Fibroblast of pulmonary artery (primary cell): ENCODE results near the gene PIGQ.

Experiments
- DNase-seq: peaks from one replicate; pipeline ENCODE4 v3.0.0-alpha.2; 2010; ENCODE audit warnings: low read depth
- H3K4me3 ChIP-seq: replicated peaks from 2 replicates; pipeline ENCODE4 v1.5.1; 2011; ENCODE audit warnings: low read depth, mild to moderate bottlenecking, control low read depth, low read length, moderate library complexity
- CTCF ChIP-seq: IDR thresholded peaks from 2 replicates; pipeline ENCODE4 v1.5.1; 2011; ENCODE audit warnings: mild to moderate bottlenecking, control low read depth, low read length, inconsistent platforms; ENCODE audit errors: missing control alignments

PIGQ gene

DNA sequence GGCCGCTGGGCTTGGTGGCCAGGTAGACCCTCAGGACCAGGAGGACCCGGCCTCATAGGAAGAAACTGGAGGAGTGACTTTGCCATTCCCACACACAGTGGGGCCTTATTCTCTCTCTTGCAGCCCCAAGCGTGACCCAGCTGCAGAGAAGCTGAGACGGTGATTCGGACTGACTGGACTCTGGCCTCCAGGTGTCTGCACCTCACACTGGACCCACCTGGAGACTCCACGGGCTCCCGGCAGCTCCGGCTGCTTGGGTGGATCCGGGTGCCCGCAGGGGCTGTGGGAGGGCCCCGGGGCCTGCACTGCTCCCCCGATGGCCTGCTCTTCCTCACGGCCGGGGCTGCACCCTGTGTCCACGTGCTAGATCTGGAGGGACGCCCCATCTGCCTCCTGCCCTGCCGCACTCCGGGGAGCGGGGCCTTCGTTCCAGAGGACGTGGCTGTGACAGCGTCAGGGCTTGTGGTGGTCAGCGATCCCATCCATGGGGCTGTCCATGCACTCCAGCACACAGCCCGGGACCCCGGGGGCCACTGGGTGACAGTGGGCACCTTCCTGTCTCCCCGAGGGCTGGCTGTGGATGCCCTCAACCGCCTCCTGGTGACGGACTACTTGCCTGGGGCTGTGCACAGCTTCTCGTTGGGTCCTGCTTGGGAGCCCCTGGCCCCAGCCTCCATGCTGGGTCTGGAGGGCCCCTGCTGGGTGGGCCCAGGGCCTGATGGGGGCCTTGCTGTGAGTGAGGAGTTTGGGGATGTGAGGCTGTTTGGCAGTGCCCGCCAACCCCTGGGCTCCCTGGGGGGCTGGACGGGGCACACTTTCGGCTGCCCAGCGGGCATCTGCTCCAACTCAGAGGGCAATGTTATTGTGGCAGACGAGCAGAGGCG, 2.2 kb upstream of the PIGQ start:
- peak overlapping the region; percentile 30 for H3K4me3 ChIP-seq
- TF ChIP-seq CTCF, result no peak
- DNase-seq, result no peak

DNA sequence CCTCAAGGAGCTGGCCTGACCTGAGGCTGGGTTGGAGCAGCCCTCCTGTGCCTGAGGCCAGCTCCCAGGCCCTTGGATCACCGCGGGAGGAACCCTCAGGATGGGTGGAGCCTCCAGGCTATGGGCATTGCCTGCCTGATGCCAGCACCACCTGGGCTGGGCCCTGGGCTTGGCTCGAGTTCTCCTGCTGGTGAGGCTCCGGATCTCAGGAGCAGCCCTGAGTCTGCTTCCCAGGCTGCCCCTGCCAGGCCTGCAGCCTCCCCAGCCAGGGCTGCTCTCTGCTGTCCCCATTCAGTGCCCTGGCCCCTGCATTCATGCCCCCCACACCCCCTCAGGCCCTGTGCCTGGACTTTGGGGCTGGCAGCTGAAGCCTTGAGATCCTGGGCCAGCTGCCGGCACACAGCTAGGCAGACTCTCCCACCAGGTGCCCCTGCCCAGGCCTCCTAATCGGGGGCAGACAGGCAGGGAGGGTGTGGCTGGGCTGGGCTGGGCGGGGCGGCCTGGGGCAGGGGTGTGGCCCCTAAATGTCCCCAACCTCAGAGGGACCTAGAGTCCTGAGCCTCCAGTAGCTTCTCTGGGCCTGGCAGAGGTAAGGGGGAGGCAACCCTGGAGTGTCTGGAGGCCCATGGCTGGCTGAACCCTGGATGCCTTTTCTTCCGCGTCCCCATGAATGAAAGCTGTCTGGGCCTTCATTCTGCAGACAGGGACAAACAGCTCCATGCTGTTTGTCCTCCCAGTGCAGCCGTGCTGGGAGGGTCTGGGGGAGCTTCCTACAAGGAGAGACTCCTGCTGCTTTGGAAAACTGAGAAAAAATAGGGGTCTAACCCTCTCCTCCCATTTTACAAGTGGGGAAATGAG, 1.1 kb upstream of the PIGQ start:
- TF ChIP-seq CTCF, result no peak
- no peak for DNase-seq
- H3K4me3 ChIP-seq, result peak overlapping the region; percentile 74

DNA sequence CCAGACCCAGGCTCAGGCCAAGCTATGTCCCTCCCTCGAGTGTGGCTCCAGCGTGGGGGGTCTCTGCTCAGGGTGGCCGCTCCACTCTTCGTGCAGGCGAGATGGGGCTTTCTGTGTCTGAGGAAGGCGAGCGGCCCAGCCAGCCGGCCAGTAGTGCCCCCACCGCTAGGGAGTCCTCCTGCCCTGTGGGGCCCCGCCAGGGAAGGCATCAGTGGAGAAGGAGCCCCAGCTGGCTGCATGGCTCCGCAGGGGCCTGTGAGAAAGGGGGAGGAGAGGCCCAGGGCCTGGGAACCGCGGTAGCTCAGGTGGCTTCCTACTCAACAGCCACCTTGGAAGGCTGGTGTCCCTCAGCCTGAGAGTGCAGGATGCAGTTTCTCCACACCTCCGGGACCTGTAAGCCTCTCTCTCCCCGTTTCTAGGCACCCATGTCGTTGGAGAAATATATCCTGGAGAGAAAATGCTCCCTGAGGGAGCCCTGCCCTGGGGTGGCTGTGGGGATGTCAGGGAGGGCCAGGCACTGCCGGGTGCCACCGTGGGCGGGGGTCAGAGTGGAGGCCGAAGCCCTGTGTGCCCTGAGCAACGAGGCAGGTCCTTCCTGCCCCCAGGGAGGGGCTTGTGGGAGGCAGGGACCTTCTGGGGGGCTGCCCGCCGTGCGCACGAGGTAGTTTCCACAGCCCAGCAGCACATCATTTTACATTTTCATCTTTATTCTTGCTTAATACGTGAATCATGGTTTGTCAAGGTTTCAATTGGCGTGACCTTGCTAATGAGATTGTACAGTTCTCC, 3.3 kb downstream of the PIGQ start:
- TF ChIP-seq CTCF, result no peak
- DNase-seq, result no peak
- H3K4me3 ChIP-seq, result no peak overlapping the region

DNA sequence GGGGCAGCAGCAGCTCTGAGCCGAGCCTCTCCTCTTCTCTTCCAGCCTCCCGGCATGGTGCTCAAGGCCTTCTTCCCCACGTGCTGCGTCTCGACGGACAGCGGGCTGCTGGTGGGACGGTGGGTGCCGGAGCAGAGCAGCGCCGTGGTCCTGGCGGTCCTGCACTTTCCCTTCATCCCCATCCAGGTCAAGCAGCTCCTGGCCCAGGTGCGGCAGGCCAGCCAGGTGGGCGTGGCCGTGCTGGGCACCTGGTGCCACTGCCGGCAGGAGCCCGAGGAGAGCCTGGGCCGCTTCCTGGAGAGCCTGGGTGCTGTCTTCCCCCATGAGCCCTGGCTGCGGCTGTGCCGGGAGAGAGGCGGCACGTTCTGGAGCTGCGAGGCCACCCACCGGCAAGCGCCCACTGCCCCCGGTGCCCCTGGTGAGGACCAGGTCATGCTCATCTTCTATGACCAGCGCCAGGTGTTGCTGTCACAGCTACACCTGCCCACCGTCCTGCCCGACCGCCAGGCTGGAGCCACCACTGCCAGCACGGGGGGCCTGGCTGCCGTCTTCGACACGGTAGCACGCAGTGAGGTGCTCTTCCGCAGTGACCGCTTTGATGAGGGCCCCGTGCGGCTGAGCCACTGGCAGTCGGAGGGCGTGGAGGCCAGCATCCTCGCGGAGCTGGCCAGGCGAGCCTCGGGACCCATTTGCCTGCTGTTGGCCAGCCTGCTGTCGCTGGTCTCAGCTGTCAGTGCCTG, 4.4 kb downstream of the PIGQ start:
- TF ChIP-seq CTCF, result no peak
- H3K4me3 ChIP-seq, result no peak overlapping the region

GRCh38 chr16:575354-576196, 5.8 kb downstream of the PIGQ start:
- no peak overlapping the region for H3K4me3 ChIP-seq
- no peak for DNase-seq

More for the DNA sequence above, 4.4 kb downstream of the PIGQ start:
- no peak for DNase-seq

More at GRCh38 chr16:575354-576196, 5.8 kb downstream of the PIGQ start:
- no peak for TF ChIP-seq CTCF
